HepG2 (cell line): ENCODE results near the gene EXPH5. TPM values are rescaled to one million over a fixed set of nuclear protein-coding genes. Genes with fewer than 3 reads are reported as not detected.
A peak's percentile ranks its signal among the peaks of the same experiment; 100 is the strongest.

ENCODE experiments used
- ARNTL ChIP-seq: sonication (generic); formaldehyde crosslinking; IDR thresholded peaks from 2 replicates; pipeline ENCODE4 v1.4.0; 2020; ENCODE audit warnings: mild to moderate bottlenecking, missing genetic modification reagents
- CREM ChIP-seq, 2 experiments: sonication (generic) in 1 of 2; formaldehyde crosslinking in 1 of 2; IDR thresholded peaks; 2 replicates each; pipeline versions ENCODE4 v1.4.0 to v1.6.1; 2016 to 2020; ENCODE audit warnings: antibody characterized with exemption in 1 of 2, mild to moderate bottlenecking in 1 of 2, missing genetic modification reagents in 1 of 2
- FOXA1 ChIP-seq, 2 experiments: fragments of 450-650 bp in 1 of 2; sonication (generic) in 1 of 2; formaldehyde crosslinking in 1 of 2; IDR thresholded peaks; 2 replicates each; pipeline versions ENCODE4 v1.4.0 to v1.6.1; 2016 to 2020; ENCODE audit warnings: missing genetic modification reagents in 1 of 2
- HDAC2 ChIP-seq: sonication (generic); formaldehyde crosslinking; IDR thresholded peaks from 2 replicates; pipeline ENCODE4 v1.4.0; 2020; ENCODE audit warnings: missing genetic modification reagents
- HNRNPLL ChIP-seq: fragments of 200-400 bp; formaldehyde crosslinking; IDR thresholded peaks from 2 replicates; pipeline ENCODE4 v1.6.1; 2017; ENCODE audit warnings: mild to moderate bottlenecking, low read depth, low read length; ENCODE audit not compliant: poor library complexity, severe bottlenecking
- NFYC ChIP-seq: IDR thresholded peaks from 2 replicates; pipeline ENCODE4 v1.6.1; 2016; ENCODE audit warnings: missing genetic modification reagents, missing compliant biosample characterization
- SOX6 ChIP-seq, 2 experiments: fragments of 450-650 bp in 1 of 2; sonication (generic) in 1 of 2; formaldehyde crosslinking in 1 of 2; IDR thresholded peaks; 2 replicates each; pipeline versions ENCODE4 v1.4.0 to v1.6.1; 2017 to 2020; ENCODE audit warnings: antibody characterized with exemption in 1 of 2, mild to moderate bottlenecking in 1 of 2, missing genetic modification reagents in 1 of 2
- SP1 ChIP-seq, 2 experiments: fragments of 450-650 bp in 1 of 2; sonication (generic) in 1 of 2; formaldehyde crosslinking in 1 of 2; IDR thresholded peaks; 2 replicates each; pipeline versions ENCODE4 v1.4.0 to v1.6.1; 2016 to 2020; ENCODE audit warnings: missing genetic modification reagents in 1 of 2
- SP4 ChIP-seq: sonication (generic); formaldehyde crosslinking; IDR thresholded peaks from 2 replicates; pipeline ENCODE4 v1.8.1; 2023; ENCODE audit warnings: mild to moderate bottlenecking, missing genetic modification reagents
- STAT5B ChIP-seq: sonication (generic); formaldehyde crosslinking; IDR thresholded peaks from 2 replicates; pipeline ENCODE4 v1.4.0; 2020; ENCODE audit warnings: missing genetic modification reagents
- ZNF678 ChIP-seq: sonication (generic); formaldehyde crosslinking; IDR thresholded peaks from 2 replicates; pipeline ENCODE4 v1.4.0; 2020; ENCODE audit warnings: mild to moderate bottlenecking, missing genetic modification reagents
- ZNF883 ChIP-seq: sonication (generic); formaldehyde crosslinking; IDR thresholded peaks from 2 replicates; pipeline ENCODE4 v1.5.1; 2020; ENCODE audit warnings: mild to moderate bottlenecking, missing genetic modification reagents; ENCODE audit errors: not compliant biosample characterization
- polyA plus RNA-seq, 8 experiments: library from polyadenylated mRNA; depleted of rRNA in 3 of 8; stranded (reverse) in 7 of 8; unstranded in 1 of 8; fragments of >200 nt; fragmentation: Illumina TruSeq in 4 of 8; extraction: Trizol in 4 of 8; gene quantifications; 2 replicates each; pipeline versions ENCODE4 v1.2.1 to v1.2.3, GENCODE V29; 2011 to 2016; ENCODE audit warnings: low read depth in 4 of 8, missing spikeins in 1 of 8, mixed read lengths in 1 of 8; ENCODE audit not compliant: insufficient read depth in 1 of 8
- total RNA-seq, 5 experiments: library from RNA; depleted of rRNA; stranded (reverse); fragments of >200 nt; fragmentation: Illumina TruSeq; extraction: Trizol; gene quantifications; 2 replicates each; pipeline ENCODE4 v1.2.3, GENCODE V29; 2016; ENCODE audit warnings: low read depth in 1 of 5
- TF ChIP-seq, protein P1 (sequence below): sonication (generic); formaldehyde crosslinking; IDR thresholded peaks from 2 replicates; pipeline ENCODE4 v1.4.0; 2020; ENCODE audit warnings: missing genetic modification reagents
- TF ChIP-seq, protein P2 (sequence below): IDR thresholded peaks from 2 replicates; pipeline ENCODE4 v1.4.0; 2020; ENCODE audit warnings: mild to moderate bottlenecking, missing genetic modification reagents
- TF ChIP-seq, protein P3 (sequence below): sonication (generic); formaldehyde crosslinking; IDR thresholded peaks from 2 replicates; pipeline ENCODE4 v1.4.0; 2020; ENCODE audit warnings: missing genetic modification reagents
- TF ChIP-seq, protein P4 (sequence below): sonication (generic); formaldehyde crosslinking; IDR thresholded peaks from 2 replicates; pipeline ENCODE4 v1.4.0; 2020; ENCODE audit warnings: missing genetic modification reagents, borderline replicate concordance

Gene EXPH5
- total and polyA plus RNA-seq, 2 of the 13 experiments (the other 11 are each of a cell fraction or from before 2014, with no cell fraction given) = under 0.01 to 0.02 TPM

- TF ChIP-seq, protein P1, sequence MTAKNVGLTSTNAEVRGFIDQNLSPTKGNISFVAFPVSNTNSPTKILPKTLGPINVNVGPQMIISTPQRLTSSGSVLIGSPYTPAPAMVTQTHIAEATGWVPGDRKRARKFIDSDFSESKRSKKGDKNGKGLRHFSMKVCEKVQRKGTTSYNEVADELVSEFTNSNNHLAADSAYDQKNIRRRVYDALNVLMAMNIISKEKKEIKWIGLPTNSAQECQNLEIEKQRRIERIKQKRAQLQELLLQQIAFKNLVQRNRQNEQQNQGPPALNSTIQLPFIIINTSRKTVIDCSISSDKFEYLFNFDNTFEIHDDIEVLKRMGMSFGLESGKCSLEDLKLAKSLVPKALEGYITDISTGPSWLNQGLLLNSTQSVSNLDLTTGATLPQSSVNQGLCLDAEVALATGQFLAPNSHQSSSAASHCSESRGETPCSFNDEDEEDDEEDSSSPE (CRISPR knock-in tag) = no peak
- TF ChIP-seq FOXA1 (IDR thresholded peaks at IDR 0.05) (no peak), FOXA1 (CRISPR knock-in tag; IDR thresholded peaks at IDR 0.05) (peak; percentile 67), SOX6 (IDR thresholded peaks at IDR 0.05) (no peak), SOX6 (CRISPR knock-in tag; IDR thresholded peaks at IDR 0.05) (no peak), STAT5B (CRISPR knock-in tag) (0 out of 2 replicates have a peak, but pooled peaks have one; percentile 0), NFYC (CRISPR knock-in tag) (peak; percentile 73), SP4 (CRISPR knock-in tag) (peak; percentile 59; the same call in 1 of the 2 replicates), CREM (IDR thresholded peaks at IDR 0.05) (0 out of 2 replicates have a peak, but pooled peaks have one; percentile 21), CREM (CRISPR knock-in tag; IDR thresholded peaks at IDR 0.05) (no peak), ZNF883 (no peak), ARNTL (CRISPR knock-in tag) (no peak), HNRNPLL (peak; percentile 76), HDAC2 (0 out of 2 replicates have a peak, but pooled peaks have one; percentile 19), ZNF678 (CRISPR knock-in tag) (no peak), SP1 (IDR thresholded peaks at IDR 0.05) (no peak), SP1 (CRISPR knock-in tag; IDR thresholded peaks at IDR 0.05) (peak; percentile 57; the same call in 1 of the 2 replicates)
- TF ChIP-seq, protein P2, sequence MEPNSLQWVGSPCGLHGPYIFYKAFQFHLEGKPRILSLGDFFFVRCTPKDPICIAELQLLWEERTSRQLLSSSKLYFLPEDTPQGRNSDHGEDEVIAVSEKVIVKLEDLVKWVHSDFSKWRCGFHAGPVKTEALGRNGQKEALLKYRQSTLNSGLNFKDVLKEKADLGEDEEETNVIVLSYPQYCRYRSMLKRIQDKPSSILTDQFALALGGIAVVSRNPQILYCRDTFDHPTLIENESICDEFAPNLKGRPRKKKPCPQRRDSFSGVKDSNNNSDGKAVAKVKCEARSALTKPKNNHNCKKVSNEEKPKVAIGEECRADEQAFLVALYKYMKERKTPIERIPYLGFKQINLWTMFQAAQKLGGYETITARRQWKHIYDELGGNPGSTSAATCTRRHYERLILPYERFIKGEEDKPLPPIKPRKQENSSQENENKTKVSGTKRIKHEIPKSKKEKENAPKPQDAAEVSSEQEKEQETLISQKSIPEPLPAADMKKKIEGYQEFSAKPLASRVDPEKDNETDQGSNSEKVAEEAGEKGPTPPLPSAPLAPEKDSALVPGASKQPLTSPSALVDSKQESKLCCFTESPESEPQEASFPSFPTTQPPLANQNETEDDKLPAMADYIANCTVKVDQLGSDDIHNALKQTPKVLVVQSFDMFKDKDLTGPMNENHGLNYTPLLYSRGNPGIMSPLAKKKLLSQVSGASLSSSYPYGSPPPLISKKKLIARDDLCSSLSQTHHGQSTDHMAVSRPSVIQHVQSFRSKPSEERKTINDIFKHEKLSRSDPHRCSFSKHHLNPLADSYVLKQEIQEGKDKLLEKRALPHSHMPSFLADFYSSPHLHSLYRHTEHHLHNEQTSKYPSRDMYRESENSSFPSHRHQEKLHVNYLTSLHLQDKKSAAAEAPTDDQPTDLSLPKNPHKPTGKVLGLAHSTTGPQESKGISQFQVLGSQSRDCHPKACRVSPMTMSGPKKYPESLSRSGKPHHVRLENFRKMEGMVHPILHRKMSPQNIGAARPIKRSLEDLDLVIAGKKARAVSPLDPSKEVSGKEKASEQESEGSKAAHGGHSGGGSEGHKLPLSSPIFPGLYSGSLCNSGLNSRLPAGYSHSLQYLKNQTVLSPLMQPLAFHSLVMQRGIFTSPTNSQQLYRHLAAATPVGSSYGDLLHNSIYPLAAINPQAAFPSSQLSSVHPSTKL (CRISPR knock-in tag) = no peak
- TF ChIP-seq, protein P3, sequence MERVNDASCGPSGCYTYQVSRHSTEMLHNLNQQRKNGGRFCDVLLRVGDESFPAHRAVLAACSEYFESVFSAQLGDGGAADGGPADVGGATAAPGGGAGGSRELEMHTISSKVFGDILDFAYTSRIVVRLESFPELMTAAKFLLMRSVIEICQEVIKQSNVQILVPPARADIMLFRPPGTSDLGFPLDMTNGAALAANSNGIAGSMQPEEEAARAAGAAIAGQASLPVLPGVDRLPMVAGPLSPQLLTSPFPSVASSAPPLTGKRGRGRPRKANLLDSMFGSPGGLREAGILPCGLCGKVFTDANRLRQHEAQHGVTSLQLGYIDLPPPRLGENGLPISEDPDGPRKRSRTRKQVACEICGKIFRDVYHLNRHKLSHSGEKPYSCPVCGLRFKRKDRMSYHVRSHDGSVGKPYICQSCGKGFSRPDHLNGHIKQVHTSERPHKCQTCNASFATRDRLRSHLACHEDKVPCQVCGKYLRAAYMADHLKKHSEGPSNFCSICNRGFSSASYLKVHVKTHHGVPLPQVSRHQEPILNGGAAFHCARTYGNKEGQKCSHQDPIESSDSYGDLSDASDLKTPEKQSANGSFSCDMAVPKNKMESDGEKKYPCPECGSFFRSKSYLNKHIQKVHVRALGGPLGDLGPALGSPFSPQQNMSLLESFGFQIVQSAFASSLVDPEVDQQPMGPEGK (CRISPR knock-in tag) = peak; percentile 59
- TF ChIP-seq, protein P4, sequence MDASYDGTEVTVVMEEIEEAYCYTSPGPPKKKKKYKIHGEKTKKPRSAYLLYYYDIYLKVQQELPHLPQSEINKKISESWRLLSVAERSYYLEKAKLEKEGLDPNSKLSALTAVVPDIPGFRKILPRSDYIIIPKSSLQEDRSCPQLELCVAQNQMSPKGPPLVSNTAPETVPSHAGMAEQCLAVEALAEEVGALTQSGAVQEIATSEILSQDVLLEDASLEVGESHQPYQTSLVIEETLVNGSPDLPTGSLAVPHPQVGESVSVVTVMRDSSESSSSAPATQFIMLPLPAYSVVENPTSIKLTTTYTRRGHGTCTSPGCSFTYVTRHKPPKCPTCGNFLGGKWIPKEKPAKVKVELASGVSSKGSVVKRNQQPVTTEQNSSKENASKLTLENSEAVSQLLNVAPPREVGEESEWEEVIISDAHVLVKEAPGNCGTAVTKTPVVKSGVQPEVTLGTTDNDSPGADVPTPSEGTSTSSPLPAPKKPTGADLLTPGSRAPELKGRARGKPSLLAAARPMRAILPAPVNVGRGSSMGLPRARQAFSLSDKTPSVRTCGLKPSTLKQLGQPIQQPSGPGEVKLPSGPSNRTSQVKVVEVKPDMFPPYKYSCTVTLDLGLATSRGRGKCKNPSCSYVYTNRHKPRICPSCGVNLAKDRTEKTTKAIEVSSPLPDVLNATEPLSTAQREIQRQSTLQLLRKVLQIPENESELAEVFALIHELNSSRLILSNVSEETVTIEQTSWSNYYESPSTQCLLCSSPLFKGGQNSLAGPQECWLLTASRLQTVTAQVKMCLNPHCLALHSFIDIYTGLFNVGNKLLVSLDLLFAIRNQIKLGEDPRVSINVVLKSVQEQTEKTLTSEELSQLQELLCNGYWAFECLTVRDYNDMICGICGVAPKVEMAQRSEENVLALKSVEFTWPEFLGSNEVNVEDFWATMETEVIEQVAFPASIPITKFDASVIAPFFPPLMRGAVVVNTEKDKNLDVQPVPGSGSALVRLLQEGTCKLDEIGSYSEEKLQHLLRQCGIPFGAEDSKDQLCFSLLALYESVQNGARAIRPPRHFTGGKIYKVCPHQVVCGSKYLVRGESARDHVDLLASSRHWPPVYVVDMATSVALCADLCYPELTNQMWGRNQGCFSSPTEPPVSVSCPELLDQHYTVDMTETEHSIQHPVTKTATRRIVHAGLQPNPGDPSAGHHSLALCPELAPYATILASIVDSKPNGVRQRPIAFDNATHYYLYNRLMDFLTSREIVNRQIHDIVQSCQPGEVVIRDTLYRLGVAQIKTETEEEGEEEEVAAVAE (CRISPR knock-in tag) = 0 out of 2 replicates have a peak, but pooled peaks have one; percentile 34
These were observed at the start of gene EXPH5 (continued) for GRCh38 chr11:108593214-108593922.
